ENCODE results near the gene SPATA13.

Gene SPATA13

GRCh38 chr13:24221007-24221406 lies 60.5 kb downstream of the SPATA13 start:
- H3K4me1 ChIP-seq (ENCODE audit: insufficient read depth, low read length), result peaks cover 20% of the 10 kb centered on the region
- no peaks in the 10 kb centered on the region for H3K9me3 ChIP-seq (ENCODE audit: control insufficient read depth, insufficient read depth, low read length)
- H3K9ac ChIP-seq (ENCODE audit: low read depth, low read length), result no peak overlapping the region
- H3K36me3 ChIP-seq (ENCODE audit: insufficient read depth, low read length), result no peaks in the 10 kb centered on the region

- Histone ChIP-seq H3K9ac (ENCODE audit: low read depth, low read length) (no peak overlapping the region), H3K36me3 (ENCODE audit: insufficient read depth, low read length) (no peaks in the 10 kb centered on the region), H3K4me1 (ENCODE audit: insufficient read depth, low read length) (peaks cover 25% of the 10 kb centered on the region), H3K9me3 (ENCODE audit: control insufficient read depth, insufficient read depth, low read length) (no peaks in the 10 kb centered on the region)
These were observed 62.2 kb downstream of the SPATA13 start for GRCh38 chr13:24222756-24223155.

DNA sequence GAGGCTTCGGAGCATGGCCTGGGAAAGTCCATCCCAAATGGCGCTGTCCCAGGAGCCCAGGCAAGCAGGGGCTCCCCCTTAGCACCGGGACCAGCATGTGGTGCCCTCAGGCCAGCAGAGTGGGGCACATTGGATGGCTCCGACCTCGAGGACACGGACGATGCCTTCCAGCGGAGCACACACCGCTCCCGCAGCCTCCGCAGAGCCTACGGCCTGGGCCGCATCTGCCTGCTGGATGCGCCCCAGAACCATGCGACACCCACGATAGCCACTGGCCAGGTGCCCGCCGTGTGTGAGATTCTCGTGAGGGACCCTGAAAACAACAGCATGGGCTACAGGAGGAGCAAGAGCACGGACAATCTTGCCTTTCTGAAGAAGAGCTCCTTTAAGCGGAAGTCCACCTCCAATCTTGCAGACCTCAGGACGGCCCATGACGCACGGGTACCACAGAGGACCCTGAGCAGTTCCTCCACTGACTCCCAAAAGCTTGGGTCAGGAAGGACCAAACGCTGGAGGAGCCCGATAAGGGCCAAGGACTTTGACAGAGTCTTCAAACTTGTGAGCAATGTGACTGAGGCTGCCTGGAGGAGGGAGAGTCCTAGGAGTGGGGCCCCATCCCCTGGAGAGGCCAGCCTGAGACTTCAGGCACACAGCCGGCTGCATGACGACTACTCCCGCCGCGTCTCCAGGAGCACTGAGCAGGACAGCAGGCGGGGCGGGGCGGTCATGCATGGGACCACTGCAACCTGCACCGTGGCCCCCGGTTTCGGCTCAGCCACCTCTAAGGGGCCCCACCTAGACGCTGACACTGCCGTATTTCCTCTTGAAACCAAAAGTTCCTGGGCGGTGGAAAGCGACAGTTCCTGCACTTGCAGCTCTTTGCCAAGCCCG lies 63.1 kb downstream of the SPATA13 start:
- Histone ChIP-seq H3K9me3 (ENCODE audit: control insufficient read depth, insufficient read depth, low read length) (no peaks in the 10 kb centered on the region), H3K4me1 (ENCODE audit: insufficient read depth, low read length) (peaks cover 16% of the 10 kb centered on the region), H3K36me3 (ENCODE audit: insufficient read depth, low read length) (no peaks in the 10 kb centered on the region), H3K9ac (ENCODE audit: low read depth, low read length) (no peak overlapping the region)

GRCh38 chr13:24224232-24224680 lies 63.7 kb downstream of the SPATA13 start:
- Histone ChIP-seq H3K9me3 (ENCODE audit: control insufficient read depth, insufficient read depth, low read length) (no peaks in the 10 kb centered on the region), H3K36me3 (ENCODE audit: insufficient read depth, low read length) (no peaks in the 10 kb centered on the region), H3K4me1 (ENCODE audit: insufficient read depth, low read length) (peaks cover 17% of the 10 kb centered on the region), H3K9ac (ENCODE audit: low read depth, low read length) (no peak overlapping the region)

DNA sequence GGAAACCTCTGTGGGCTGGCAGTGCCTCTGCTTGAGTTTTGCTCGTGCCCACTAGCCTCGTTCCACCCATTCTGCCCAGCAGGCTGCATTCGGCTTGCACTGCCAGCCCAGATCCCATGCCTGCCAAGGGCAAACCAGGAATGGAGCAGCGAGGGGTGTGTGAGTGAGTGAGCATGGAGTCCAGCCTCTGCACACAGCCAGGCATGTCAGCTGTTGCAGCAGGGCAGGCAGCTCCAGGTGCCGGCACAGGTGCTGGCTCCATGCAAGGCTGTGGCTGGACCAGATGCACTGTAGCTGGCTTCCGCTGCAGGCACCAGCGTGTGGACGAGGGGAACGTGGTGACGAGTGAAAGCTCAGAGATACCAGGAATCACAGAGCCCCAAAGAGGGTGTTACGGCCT lies 64.5 kb downstream of the SPATA13 start:
- no peaks in the 10 kb centered on the region for H3K9me3 ChIP-seq (ENCODE audit: control insufficient read depth, insufficient read depth, low read length)
- no peak overlapping the region for H3K9ac ChIP-seq (ENCODE audit: low read depth, low read length)
- peaks cover 9% of the 10 kb centered on the region; the same call in 1 of the 2 replicates for H3K4me1 ChIP-seq (ENCODE audit: insufficient read depth, low read length)
- no peaks in the 10 kb centered on the region for H3K36me3 ChIP-seq (ENCODE audit: insufficient read depth, low read length)

GRCh38 chr13:24225930-24226329 lies 65.4 kb downstream of the SPATA13 start:
- Histone ChIP-seq H3K36me3 (ENCODE audit: insufficient read depth, low read length) (no peaks in the 10 kb centered on the region), H3K9me3 (ENCODE audit: control insufficient read depth, insufficient read depth, low read length) (no peaks in the 10 kb centered on the region), H3K4me1 (ENCODE audit: insufficient read depth, low read length) (peaks cover 12% of the 10 kb centered on the region), H3K9ac (ENCODE audit: low read depth, low read length) (no peak overlapping the region)

- no peaks in the 10 kb centered on the region for H3K36me3 ChIP-seq (ENCODE audit: insufficient read depth, low read length)
- H3K4me1 ChIP-seq (ENCODE audit: insufficient read depth, low read length), result peaks cover 12% of the 10 kb centered on the region
- H3K9ac ChIP-seq (ENCODE audit: low read depth, low read length), result no peak overlapping the region
- no peaks in the 10 kb centered on the region for H3K9me3 ChIP-seq (ENCODE audit: control insufficient read depth, insufficient read depth, low read length)
These were observed 66.2 kb downstream of the SPATA13 start for GRCh38 chr13:24226762-24227161.

DNA sequence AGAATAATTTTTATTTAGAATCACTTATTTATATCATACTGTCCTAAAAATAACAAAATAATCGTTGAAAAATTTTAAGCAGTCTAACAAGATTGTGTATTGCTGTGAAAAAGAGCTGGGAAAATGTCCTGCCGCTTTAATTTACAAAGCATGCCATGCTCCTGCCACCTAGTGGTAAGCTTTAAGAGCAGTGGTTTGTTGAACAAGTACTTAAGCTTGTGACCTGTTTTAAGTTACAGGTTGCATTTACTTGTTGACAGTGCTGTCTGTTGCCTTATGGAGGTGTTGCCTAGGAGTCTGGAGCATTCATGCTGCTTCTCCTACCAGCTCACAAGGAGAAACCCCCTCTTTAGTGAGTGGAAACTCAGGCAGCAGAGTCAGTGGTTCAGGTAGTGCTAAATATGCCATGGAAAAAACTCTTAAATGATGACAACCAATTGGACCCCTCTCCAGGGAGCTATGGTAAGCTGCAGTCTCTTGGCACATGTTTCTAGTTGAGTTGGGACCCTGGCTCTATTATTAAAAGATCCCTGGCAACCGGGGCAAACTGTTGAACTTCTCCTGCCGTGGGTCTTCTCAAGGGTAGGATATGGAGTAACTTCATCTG lies 68.4 kb downstream of the SPATA13 start:
- Histone ChIP-seq H3K4me1 (ENCODE audit: insufficient read depth, low read length) (peaks cover 17% of the 10 kb centered on the region), H3K9me3 (ENCODE audit: control insufficient read depth, insufficient read depth, low read length) (no peaks in the 10 kb centered on the region), H3K9ac (ENCODE audit: low read depth, low read length) (no peak overlapping the region), H3K36me3 (ENCODE audit: insufficient read depth, low read length) (no peaks in the 10 kb centered on the region)

DNA sequence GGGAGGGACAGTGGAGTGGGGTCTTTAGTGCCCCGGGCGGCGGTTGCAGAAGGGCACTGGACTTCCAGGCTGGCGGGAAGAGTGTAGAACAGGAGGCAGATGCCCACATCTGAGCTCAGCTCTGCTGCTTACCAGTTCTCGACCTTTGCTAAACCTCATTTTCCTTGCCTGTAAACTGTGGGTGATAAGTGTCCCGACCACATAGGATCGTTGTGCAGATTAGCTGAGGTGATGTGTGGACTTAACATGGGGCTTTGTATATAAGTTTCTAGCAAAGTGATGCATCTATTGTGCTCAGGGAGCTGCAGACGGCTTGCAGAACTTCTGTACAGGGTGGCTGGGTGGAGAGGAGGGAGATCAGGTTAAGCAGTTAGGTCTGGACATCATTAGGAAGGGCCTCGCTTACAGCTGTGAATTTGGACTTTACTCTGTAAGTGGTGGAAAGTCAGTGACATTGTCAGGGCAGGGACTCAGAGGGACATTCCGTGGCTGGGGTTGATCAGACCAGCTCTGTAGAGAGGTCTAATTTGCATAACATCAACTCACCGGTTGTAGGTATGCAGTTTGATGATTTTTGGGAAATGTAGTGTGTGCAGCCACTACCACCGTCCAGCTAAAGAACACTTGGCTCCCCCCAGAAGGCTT lies 70.0 kb downstream of the SPATA13 start:
- H3K36me3 ChIP-seq (ENCODE audit: insufficient read depth, low read length), result no peaks in the 10 kb centered on the region; the same call in 1 of the 2 replicates

DNA sequence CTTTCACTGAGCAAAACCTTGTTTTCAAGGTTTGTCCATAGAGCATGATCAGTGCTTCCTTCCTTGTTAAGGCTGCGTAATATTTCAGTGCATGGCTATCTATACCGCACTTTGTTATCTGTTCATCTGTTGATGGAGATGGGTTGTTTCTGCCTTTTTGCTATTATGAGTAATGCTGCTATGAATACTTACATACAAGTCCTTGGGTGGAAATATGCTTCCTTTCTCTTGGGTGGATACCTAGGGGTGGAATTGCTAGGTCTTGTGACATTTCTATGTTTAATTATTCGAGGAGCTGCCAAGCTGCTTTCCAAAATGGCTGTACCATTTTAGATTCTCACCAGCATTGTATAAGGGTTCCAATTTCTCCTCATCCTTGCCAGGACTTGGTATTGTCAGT lies 70.9 kb downstream of the SPATA13 start:
- H3K9ac ChIP-seq (ENCODE audit: low read depth, low read length), result no peak overlapping the region
- no peaks in the 10 kb centered on the region; the same call in 1 of the 2 replicates for H3K36me3 ChIP-seq (ENCODE audit: insufficient read depth, low read length)
- peaks cover 17% of the 10 kb centered on the region for H3K4me1 ChIP-seq (ENCODE audit: insufficient read depth, low read length)
- no peaks in the 10 kb centered on the region for H3K9me3 ChIP-seq (ENCODE audit: control insufficient read depth, insufficient read depth, low read length)

More for the DNA sequence above, 70.0 kb downstream of the SPATA13 start:
- Histone ChIP-seq H3K4me1 (ENCODE audit: insufficient read depth, low read length) (peaks cover 17% of the 10 kb centered on the region), H3K9ac (ENCODE audit: low read depth, low read length) (no peak overlapping the region), H3K9me3 (ENCODE audit: control insufficient read depth, insufficient read depth, low read length) (no peaks in the 10 kb centered on the region)

DNA sequence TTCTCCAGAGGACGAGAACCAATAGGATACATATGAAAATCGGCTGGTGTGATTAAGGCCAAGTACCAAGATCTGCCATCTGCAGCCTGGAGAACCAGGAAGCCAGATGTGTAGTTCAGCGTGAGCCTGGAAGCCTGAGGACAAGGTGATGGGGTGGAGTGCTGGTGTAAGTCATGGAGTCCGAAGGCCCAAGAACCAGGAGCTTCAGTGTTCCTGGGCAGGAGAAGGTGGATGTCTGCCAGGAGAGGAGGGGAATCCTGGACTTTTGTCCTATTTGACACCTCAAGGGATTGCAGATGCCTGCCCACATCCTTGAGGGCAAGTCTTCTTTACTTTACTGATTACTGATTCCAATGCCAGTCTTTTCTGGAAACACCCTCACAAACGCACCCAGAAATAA lies 71.5 kb downstream of the SPATA13 start:
- no peaks in the 10 kb centered on the region for H3K9me3 ChIP-seq (ENCODE audit: control insufficient read depth, insufficient read depth, low read length)
- no peak overlapping the region for H3K9ac ChIP-seq (ENCODE audit: low read depth, low read length)
- H3K4me1 ChIP-seq (ENCODE audit: insufficient read depth, low read length), result peaks cover 11% of the 10 kb centered on the region; the same call in 1 of the 2 replicates
- no peaks in the 10 kb centered on the region; the same call in 1 of the 2 replicates for H3K36me3 ChIP-seq (ENCODE audit: insufficient read depth, low read length)

DNA sequence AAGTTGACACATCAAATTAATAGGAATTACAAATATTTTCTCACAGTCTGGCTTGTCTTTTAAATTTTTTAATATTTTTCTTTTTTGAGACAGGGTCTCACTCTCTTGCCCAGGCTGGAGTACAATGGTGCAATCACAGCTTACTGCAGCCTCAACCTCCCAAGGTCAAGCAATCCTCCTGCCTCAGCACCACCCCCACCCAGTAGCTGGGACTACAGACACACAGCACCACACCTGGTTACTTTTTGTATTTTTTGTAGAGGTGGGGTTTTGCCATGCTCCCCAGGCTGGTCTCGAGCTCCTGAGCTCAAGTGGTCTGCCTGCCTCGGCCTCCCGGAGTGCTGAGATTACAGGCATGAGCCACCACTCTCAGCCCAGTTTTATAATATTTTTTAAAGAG lies 72.0 kb downstream of the SPATA13 start:
- no peaks in the 10 kb centered on the region for H3K9me3 ChIP-seq (ENCODE audit: control insufficient read depth, insufficient read depth, low read length)
- peaks cover 11% of the 10 kb centered on the region; the same call in 1 of the 2 replicates for H3K4me1 ChIP-seq (ENCODE audit: insufficient read depth, low read length)
- no peaks in the 10 kb centered on the region; the same call in 1 of the 2 replicates for H3K36me3 ChIP-seq (ENCODE audit: insufficient read depth, low read length)
- no peak overlapping the region for H3K9ac ChIP-seq (ENCODE audit: low read depth, low read length)

GRCh38 chr13:24233351-24233901 lies 72.9 kb downstream of the SPATA13 start:
- Histone ChIP-seq H3K4me1 (ENCODE audit: insufficient read depth, low read length) (peaks cover 11% of the 10 kb centered on the region; the same call in 1 of the 2 replicates), H3K36me3 (ENCODE audit: insufficient read depth, low read length) (no peaks in the 10 kb centered on the region; the same call in 1 of the 2 replicates), H3K9me3 (ENCODE audit: control insufficient read depth, insufficient read depth, low read length) (no peaks in the 10 kb centered on the region), H3K9ac (ENCODE audit: low read depth, low read length) (no peak overlapping the region)
